SHP77 (cell line): Measurements from ENCODE around the gene CRIM1.

Experiments
- DNase-seq, 2 experiments: peaks; one replicate each; lab custom pipeline; 2025; lab: John Stamatoyannopoulos, UW

Gene CRIM1

GRCh38 chr2:36399050-36399449, 43.5 kb downstream of the CRIM1 start:
- no peak for DNase-seq

DNA sequence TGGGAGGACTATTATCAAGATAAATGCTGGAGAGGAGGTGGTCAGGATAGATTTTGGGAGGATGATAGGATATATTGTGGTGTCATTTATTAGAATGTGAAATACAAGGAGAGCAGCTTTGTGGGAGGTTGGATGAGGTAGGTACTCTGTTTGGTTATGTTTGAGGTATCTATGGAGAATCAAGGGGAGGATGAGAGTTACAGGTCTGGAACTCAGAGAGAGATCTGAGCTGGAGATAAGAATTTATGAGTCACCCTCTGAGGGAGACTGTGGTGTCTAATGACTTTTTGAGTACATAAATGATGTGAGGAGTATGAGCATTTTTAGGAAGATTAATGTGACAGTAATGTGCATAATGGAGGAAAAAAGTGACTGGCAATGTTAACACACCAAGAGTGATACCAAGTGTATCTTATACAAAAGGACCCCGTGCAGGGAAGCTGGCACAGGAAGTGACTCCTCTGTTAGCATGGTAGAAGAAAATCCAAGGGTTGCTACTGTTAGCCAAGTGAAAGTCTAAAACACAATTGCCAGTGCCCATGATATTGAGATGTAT, 48.2 kb downstream of the CRIM1 start:
- DNase-seq, result peak in 1 of 2 experiments; percentile 5

GRCh38 chr2:36404318-36404717, 48.7 kb downstream of the CRIM1 start:
- no peak for DNase-seq

GRCh38 chr2:36404754-36405153, 49.2 kb downstream of the CRIM1 start:
- DNase-seq, result no peak

DNA sequence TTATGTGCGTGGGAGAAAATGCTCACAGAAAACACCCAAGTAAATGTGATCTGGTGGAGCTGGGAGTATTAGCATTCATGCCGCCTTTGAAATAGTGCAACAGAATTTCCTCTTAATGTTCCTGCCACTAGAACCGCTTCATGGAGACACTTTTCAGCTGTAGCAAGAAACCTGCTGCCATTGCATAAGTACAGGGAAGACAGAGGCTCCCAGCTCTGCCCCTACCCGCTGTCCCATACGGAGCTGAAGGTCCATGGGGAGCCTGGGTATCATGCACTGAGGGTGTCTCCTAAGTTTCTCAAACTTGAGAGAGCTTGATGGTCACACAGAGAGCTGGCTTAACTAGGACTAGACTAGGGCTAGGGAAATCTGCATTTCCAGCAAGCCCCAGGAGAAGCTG, 49.6 kb downstream of the CRIM1 start:
- DNase-seq, result no peak

GRCh38 chr2:36406296-36406695, 50.7 kb downstream of the CRIM1 start:
- no peak for DNase-seq

DNA sequence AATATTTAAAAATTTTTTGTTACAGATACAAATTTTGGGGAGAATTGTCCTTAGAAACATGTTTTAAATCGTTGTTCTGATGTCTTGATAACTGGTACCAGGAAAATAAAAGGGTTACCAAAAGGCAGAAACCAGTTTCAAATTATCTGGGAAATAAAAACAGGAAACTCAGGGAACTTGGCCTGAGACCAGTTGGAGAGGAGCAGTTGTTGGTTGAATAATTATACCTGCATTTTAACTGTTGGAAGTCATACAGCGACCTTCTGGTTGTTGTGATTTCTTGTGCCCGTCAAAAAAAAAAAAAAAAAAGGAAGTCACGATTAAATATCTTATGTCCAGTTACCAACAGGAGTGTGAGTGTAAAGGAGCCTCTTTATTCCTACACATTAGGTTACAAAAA, 51.8 kb downstream of the CRIM1 start:
- DNase-seq, result no peak

GRCh38 chr2:36408198-36408703, 52.7 kb downstream of the CRIM1 start:
- no peak for DNase-seq

- DNase-seq, result no peak
Observed at GRCh38 chr2:36409335-36409734, 53.8 kb downstream of the CRIM1 start.

GRCh38 chr2:36409935-36410334, 54.4 kb downstream of the CRIM1 start:
- DNase-seq, result no peak

- no peak for DNase-seq
Observed at GRCh38 chr2:36410681-36411080, 55.1 kb downstream of the CRIM1 start.

DNA sequence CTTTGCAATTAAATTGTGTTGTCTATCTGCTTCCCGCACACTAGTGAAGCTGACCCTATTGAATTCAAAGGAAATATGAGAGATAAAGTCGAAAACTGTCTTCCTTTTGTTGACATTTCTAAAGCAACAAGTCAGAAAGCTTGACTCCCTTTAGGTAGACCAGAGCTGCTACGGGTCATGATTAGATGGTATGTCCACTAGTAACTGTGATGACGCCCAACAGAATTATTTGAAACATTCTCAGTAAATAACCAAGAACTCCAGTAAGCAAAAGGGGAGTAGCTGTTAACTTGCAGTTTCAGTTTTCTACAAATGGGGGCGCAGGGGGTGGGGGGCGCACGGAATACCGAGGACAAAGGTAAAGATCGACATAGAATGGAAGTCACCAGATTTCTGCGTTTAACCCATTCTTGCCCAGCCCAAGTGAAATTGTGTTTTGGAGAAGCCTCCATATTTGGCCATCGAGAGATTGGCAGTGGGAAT, 56.4 kb downstream of the CRIM1 start:
- DNase-seq, result no peak

- no peak for DNase-seq
Observed at GRCh38 chr2:36413218-36413617, 57.6 kb downstream of the CRIM1 start.

DNA sequence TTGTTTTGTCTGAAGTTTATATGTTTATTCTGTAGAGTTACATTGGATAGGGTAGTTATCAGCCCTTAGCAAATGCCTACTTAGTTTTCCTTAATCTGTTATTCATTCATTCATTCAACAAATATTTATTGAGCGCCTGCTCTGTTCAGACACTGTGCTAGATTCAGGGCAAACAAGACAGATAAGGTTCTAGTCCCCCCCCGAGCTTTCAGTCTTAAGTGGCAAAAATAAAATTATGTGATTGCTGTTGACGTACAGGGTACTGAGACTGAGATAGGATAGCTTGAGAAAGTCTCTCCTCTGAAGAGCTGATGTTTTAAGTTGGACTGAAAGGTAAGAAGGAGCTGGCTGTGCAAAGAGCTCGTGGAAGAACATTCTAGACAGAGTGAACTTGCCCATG, 58.7 kb downstream of the CRIM1 start:
- DNase-seq, result no peak

DNA sequence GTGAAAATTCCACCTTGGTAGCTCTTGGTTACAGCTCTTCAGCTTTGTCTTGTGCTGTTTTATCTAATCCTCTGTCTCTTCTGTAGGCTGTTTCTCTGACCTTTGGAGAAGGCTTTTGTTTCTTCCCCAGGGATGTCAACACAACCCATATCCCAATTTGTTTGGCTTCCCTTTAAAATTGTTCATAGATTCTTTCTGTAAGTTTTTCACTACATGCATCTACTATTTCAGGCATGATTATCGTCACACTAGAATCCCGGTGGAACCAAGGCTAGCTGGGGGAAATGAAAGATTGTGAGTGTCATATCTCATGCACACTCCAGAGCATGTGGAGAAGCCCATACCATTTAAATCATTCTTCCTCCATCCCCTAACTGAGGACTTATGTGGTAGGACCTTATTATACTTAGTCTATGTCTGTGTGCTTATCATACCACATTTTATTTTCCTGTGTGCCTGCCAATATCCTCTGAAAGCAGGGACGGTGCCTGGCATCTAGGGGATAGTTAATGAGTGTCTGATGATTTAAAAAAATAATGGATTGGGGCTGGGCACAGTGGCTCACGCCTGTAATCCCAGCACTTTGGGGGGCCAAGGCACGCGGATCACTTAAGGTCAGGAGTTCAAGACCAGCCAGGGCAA, 59.9 kb downstream of the CRIM1 start:
- no peak for DNase-seq

GRCh38 chr2:36416370-36417165, 61.0 kb downstream of the CRIM1 start:
- no peak for DNase-seq

GRCh38 chr2:36420569-36421181, 65.1 kb downstream of the CRIM1 start:
- DNase-seq, result no peak

GRCh38 chr2:36421379-36421778, 65.8 kb downstream of the CRIM1 start:
- no peak for DNase-seq

DNA sequence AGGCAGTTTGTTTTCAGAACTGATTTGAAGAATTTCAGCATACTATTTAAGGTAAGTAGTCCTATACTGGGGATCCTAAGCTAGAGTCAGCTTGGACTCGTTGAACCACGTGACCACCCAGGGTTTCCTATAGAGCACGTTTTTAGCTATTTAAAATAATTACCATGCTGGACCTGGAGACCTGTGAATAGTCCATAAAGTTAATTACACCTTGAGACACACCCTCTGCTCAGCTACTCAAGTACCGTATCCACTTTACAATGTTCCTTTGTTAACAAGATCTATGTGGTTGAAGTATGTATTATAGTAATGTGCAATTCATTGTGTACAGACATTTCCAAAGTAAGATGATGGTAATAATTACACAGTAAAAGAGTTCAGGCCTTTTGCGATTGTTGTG, 67.6 kb downstream of the CRIM1 start:
- no peak for DNase-seq

DNA sequence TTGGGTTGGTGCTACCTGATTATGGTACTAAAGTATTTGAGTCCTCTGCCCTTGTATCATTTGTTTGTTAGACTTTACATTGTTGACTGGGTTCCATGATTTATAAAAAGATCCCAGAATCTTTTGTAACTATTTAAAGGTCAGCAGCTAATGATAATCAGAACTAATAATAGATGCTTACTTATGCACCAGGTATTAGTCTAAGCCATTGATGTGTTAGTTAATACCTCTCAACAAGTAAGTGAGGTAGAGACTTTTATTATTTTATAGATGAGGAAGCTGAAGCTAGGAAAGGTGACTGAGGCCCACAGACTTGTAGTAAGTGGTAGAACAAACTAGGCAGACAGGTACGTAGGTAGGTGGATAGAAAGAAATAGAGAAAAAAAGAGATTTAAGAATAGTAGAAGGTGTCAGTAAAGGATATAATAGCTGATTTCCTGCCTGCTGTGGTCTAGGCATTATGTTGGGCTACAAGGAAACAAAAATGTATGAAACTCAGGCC, 68.1 kb downstream of the CRIM1 start:
- DNase-seq, result no peak

DNA sequence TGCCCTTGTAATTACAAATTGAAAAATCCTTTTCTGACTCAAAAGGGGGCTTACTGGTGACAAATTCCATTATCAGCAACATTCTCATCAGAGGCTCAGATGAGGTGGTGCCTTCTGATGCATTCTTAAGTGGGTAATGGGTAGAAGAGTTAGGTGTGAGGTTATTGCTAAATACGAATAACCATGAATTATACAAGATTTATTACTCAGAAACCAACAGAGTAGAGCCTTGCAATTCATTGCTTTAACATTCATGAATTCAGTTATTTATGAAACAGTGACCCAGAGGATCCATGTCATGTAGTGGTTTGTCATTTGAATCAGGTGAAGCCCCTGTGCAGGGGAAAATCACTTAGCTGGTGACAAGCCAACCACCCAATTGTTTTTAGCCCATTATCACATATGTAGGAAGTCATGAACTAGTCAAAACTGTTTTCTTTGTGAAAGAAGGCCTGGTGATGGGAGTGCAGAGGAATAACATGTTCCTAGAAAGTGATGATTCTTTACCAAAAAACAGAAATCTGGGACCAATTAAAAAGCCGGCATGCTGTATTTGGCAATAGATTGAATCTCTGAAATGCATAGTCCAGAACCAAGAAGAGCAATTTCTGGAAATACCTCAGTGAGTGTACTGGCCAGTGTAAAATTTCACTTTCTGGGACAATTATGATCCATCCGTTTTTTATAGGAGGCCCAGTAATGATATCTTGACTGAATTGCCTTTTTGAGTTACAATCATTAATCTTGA, 70.2 kb downstream of the CRIM1 start:
- no peak for DNase-seq

GRCh38 chr2:36427790-36428243, 72.2 kb downstream of the CRIM1 start:
- no peak for DNase-seq
